Measurements from ENCODE around the gene LTO1. TPM values are rescaled to one million over a fixed set of nuclear protein-coding genes. Genes with fewer than 3 reads are reported as not detected.

LTO1 gene
- total RNA-seq (2022; extraction: Qiagen RNA extraction): 31.2 to 36.0 TPM (median 32.4 TPM) in 5 replicates

GRCh38 chr11:69674886-69675714 lies at the start of gene LTO1:
TSS of gene LTO1 (minus strand) at chr11:69675353. CDS start at chr11:69675239, 114 bp downstream.

GRCh38 chr11:69703768-69704507 lies 28.8 kb upstream of the LTO1 start, which contains the start of gene FGF19:
TSS of gene FGF19 (minus strand) at chr11:69704022. CDS start at chr11:69703876, 146 bp downstream.

GRCh38 chr11:69640995-69641581 lies 34.1 kb downstream of the LTO1 start, which contains the start of gene CCND1:
TSS of gene CCND1 (plus strand) at chr11:69641156. CDS start at chr11:69641314, 158 bp downstream.

Other genes with a start within 250 kb of the LTO1 start
- 0.05 to 0.08 TPM in 2 of 5 replicates, not detected in the others for gene LINC01488, start 193.7 kb downstream of the LTO1 start, total RNA-seq (2022; extraction: Qiagen RNA extraction)
- gene CCND1, start 34.2 kb downstream of the LTO1 start, total RNA-seq (2022; extraction: Qiagen RNA extraction): 172 to 217 TPM (median 204 TPM) in 5 replicates
- 0.05 to 0.12 TPM (median 0.06 TPM) in 4 of 5 replicates, not detected in the other for gene FGF19, start 28.7 kb upstream of the LTO1 start, total RNA-seq (2022; extraction: Qiagen RNA extraction)
- 0.02 to 0.09 TPM in 2 of 5 replicates, not detected in the others for gene FGF4, start 100.0 kb upstream of the LTO1 start, total RNA-seq (2022; extraction: Qiagen RNA extraction)
- not detected in 5 replicates for gene FGF3, start 144.1 kb upstream of the LTO1 start, total RNA-seq (2022; extraction: Qiagen RNA extraction)

All from A549 treated with AZD2906 at 1 μM for 4 hours (cell line).